Esophagus squamous epithelium (tissue), 4 donors: ENCODE results near the gene KRTAP1-1.

Source experiments
- CTCF ChIP-seq, 6 experiments: fragments of 450-650 bp in 4 of 6; fragments of 200-600 bp in 2 of 6; sonication (generic) in 2 of 6; IDR thresholded peaks; one replicate each; pipeline ENCODE4 v1.5.1; 2016 to 2019; ENCODE audit warnings: antibody characterized with exemption in 6 of 6, mild to moderate bottlenecking in 4 of 6, moderate library complexity in 4 of 6
- POLR2A ChIP-seq, 4 donors: fragments of 450-650 bp; IDR thresholded peaks; one replicate each; pipeline ENCODE4 v1.6.1; 2017; ENCODE audit warnings: antibody characterized with exemption in 4 of 4, mild to moderate bottlenecking in 4 of 4, moderate library complexity in 3 of 4

GRCh38 chr17:41002814-41003213 is 38.4 kb downstream of the KRTAP1-1 start:
- no peak for TF ChIP-seq CTCF (IDR thresholded peaks at IDR 0.05)
- no peak for TF ChIP-seq POLR2A (IDR thresholded peaks at IDR 0.05)
